BLaER1 (cell line): Measurements from ENCODE around the gene TSC22D2.

Experiments used
- H3K27ac ChIP-seq: shearing (Covaris generic); formaldehyde crosslinking; 2 replicates; pipeline ENCODE4 v1.8.1; 2022
- H3K27me3 ChIP-seq: shearing (Covaris generic); formaldehyde crosslinking; 2 replicates; pipeline ENCODE4 v1.8.1; 2022
- H3K36me3 ChIP-seq: shearing (Covaris generic); formaldehyde crosslinking; 2 replicates; pipeline ENCODE4 v1.8.1; 2022
- H3K4me1 ChIP-seq: shearing (Covaris generic); formaldehyde crosslinking; 2 replicates; pipeline ENCODE4 v1.8.1; 2022
- H3K4me2 ChIP-seq: shearing (Covaris generic); formaldehyde crosslinking; 2 replicates; pipeline ENCODE4 v1.8.1; 2022
- H3K4me3 ChIP-seq: shearing (Covaris generic); formaldehyde crosslinking; 2 replicates; pipeline ENCODE4 v1.8.1; 2022
- H3K9ac ChIP-seq: shearing (Covaris generic); formaldehyde crosslinking; 2 replicates; pipeline ENCODE4 v1.8.1; 2022
- H3K9me3 ChIP-seq: shearing (Covaris generic); formaldehyde crosslinking; 2 replicates; pipeline ENCODE4 v1.8.1; 2022
- H4K20me1 ChIP-seq: shearing (Covaris generic); formaldehyde crosslinking; 2 replicates; pipeline ENCODE4 v1.8.1; 2022
- Cebpa-rat ChIP-seq: shearing (Covaris generic); IDR thresholded peaks from 2 replicates; pipeline ENCODE4 v1.8.1; 2022

The TSC22D2 gene

DNA sequence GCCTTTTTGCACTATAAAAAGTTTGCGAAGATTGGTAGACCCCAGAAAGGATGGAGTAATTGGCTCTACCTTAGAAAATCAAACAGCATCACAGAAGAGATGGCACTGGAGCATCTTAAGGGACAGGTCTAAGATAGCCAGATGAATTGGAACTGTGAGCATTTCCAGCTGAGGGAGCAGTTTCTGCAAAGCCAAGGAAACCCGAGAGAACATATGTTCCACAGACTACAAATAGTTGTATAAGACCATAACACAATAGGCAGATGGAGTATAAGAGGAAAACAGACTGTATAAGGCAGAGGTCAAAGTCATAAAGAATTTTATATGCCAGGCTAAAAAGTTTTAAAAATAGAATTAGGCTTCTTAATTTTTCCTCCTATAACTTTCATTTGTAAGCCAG lies 46.0 kb downstream of the TSC22D2 start:
- TF ChIP-seq Cebpa-rat: no peak
- no peak overlapping the region for H3K4me3 ChIP-seq
- H3K9me3 ChIP-seq: no peaks in the 10 kb centered on the region
- no peak overlapping the region for H3K27ac ChIP-seq
- no peaks in the 10 kb centered on the region for H3K4me1 ChIP-seq
- no peak overlapping the region for H3K9ac ChIP-seq
- H3K36me3 ChIP-seq: peaks cover 26% of the 10 kb centered on the region
- H3K4me2 ChIP-seq: no peak overlapping the region
- H4K20me1 ChIP-seq: peaks cover 54% of the 10 kb centered on the region; the same call in 1 of the 2 replicates
- H3K27me3 ChIP-seq: no peaks in the 10 kb centered on the region

DNA sequence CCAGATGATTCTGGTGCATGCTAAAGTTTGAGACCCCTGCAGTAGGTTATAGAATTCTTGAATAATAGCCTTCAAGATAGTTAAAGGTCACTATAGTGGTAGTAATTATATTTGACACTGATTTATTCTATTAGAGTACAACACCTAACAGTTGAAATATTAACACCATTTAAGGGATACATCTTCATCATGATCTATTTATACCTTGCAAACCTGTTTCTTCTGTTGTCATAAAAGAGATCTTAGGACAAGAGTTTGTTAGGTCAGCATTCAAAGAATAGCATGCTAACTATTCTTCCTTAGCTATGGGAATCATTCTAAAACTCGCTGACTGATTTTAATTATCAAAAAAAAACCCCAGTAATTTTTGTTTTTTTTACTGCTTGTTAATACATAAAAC lies 46.5 kb downstream of the TSC22D2 start:
- TF ChIP-seq Cebpa-rat: no peak
- Histone ChIP-seq H3K27me3 (no peaks in the 10 kb centered on the region), H3K9ac (no peak overlapping the region), H3K4me3 (no peak overlapping the region), H3K36me3 (peaks cover 26% of the 10 kb centered on the region), H4K20me1 (peaks cover 49% of the 10 kb centered on the region; the same call in 1 of the 2 replicates), H3K4me2 (no peak overlapping the region), H3K27ac (no peak overlapping the region), H3K9me3 (no peaks in the 10 kb centered on the region), H3K4me1 (no peaks in the 10 kb centered on the region)

DNA sequence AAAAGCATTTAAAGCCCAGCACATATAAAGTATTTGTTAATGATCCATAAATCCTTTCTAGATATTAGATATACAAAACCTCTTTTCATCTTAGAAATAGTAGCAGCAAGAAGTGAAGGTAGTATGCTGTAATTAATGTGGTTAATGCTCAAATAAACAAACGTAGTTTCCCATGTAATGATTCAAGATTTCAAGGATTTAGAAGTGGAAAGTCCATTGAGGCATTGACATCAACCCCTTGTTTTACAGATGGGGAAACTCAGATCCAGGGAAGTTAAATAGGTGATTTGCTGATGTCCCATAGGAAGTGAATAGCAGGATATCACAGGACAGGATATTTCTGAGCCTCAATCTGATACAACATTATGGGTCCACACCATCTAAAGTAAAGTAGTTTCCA lies 47.2 kb downstream of the TSC22D2 start:
- TF ChIP-seq Cebpa-rat: no peak
- no peaks in the 10 kb centered on the region for H3K27me3 ChIP-seq
- H3K9ac ChIP-seq: no peak overlapping the region
- H4K20me1 ChIP-seq: peaks cover 43% of the 10 kb centered on the region; the same call in 1 of the 2 replicates
- no peaks in the 10 kb centered on the region for H3K9me3 ChIP-seq
- no peak overlapping the region for H3K4me3 ChIP-seq
- H3K4me1 ChIP-seq: no peaks in the 10 kb centered on the region
- H3K27ac ChIP-seq: no peak overlapping the region
- H3K36me3 ChIP-seq: peaks cover 29% of the 10 kb centered on the region
- H3K4me2 ChIP-seq: no peak overlapping the region

DNA sequence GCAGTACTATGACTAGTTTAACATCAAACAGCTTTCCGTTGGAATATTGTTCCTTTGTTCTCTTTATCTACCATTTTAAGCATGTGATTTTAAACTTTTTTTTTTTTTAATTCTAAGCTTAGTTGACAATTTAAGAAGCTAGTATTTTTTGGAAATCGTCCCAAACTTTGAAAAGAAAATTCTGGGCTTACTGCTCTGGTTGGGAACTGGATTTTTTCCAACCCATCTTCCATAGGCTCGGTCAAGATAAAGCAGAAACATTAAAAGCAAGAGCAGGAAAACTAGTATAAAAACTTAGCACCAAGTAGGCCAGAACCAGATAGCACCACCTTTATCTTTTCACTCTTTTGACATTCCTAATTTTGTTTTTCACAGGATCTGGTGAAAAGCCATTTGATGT lies 49.9 kb downstream of the TSC22D2 start:
- H3K27me3 ChIP-seq: no peaks in the 10 kb centered on the region
- H3K36me3 ChIP-seq: peaks cover 23% of the 10 kb centered on the region
- no peaks in the 10 kb centered on the region for H3K4me1 ChIP-seq
- TF ChIP-seq Cebpa-rat: no peak
- H3K9ac ChIP-seq: no peak overlapping the region
- no peak overlapping the region for H3K4me3 ChIP-seq
- H3K27ac ChIP-seq: no peak overlapping the region
- peaks cover 24% of the 10 kb centered on the region; the same call in 1 of the 2 replicates for H4K20me1 ChIP-seq
- no peak overlapping the region for H3K4me2 ChIP-seq
- no peaks in the 10 kb centered on the region for H3K9me3 ChIP-seq

DNA sequence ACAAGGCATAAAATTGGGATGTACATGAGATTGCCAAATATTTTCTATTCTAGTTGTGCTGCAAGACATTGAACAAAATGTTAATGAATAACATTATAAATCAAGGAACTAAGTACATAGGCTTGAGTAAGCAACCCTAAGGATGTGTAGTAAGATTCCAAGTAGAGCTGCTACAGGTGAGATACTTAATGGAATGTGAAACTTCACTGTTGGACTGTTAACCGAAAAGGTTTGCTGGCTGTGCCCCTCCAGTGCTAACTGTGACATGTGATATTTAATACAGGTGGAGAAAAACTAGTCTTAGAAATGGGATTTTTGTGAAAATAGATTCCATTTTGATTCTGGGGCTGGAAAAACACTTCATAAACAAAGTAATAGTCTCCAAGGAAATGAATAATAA lies 52.4 kb downstream of the TSC22D2 start:
- H3K4me1 ChIP-seq: no peaks in the 10 kb centered on the region
- H3K27ac ChIP-seq: no peak overlapping the region
- TF ChIP-seq Cebpa-rat: no peak
- H3K9me3 ChIP-seq: no peaks in the 10 kb centered on the region
- no peak overlapping the region for H3K4me3 ChIP-seq
- H3K27me3 ChIP-seq: no peaks in the 10 kb centered on the region
- H4K20me1 ChIP-seq: peaks cover 2% of the 10 kb centered on the region; the same call in 1 of the 2 replicates
- no peak overlapping the region for H3K4me2 ChIP-seq
- peaks cover 23% of the 10 kb centered on the region for H3K36me3 ChIP-seq
- H3K9ac ChIP-seq: no peak overlapping the region

DNA sequence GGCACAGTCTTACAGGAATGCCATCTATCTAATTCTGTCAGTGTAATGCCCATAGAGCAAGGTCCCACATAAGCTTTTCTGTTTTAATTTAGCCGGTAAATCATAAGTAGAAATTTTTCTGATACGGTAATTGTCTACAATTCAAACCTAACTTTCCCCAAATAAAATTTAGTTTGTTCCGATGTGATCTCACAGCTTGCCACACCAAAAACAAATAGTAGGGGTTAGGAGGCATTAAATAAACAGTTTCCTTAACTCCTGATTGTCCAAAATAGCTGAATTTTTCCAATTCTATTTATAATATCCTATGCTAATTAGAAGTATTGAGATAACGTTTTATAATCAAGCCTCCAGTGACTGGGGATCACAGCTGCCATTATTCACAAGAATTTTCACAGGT lies 53.3 kb downstream of the TSC22D2 start:
- no peak overlapping the region for H3K4me3 ChIP-seq
- TF ChIP-seq Cebpa-rat: no peak
- H3K36me3 ChIP-seq: peaks cover 23% of the 10 kb centered on the region
- H3K9ac ChIP-seq: no peak overlapping the region
- no peak overlapping the region for H3K4me2 ChIP-seq
- H3K27ac ChIP-seq: no peak overlapping the region
- H3K9me3 ChIP-seq: no peaks in the 10 kb centered on the region
- no peaks in the 10 kb centered on the region for H3K4me1 ChIP-seq
- H3K27me3 ChIP-seq: no peaks in the 10 kb centered on the region
- H4K20me1 ChIP-seq: no peaks in the 10 kb centered on the region

DNA sequence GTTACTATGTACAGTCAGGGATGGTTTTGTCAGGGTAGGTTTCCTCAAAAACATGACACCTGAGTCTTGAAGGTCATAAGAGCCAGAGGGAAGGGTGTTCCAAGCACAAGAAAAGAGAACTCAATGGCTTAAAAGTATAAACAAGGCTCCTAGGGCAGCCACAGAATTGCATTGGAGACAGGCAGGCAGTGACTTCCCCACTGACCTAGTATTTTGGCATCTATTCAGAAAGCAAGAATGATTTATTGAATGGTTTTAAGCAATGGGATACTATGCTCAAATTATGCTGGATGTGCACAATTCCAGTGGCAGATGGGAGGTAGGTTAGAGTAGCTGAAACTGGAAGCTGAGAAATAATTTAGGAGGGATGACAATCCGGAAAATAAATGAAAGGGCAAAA lies 54.0 kb downstream of the TSC22D2 start:
- H3K4me3 ChIP-seq: no peak overlapping the region

DNA sequence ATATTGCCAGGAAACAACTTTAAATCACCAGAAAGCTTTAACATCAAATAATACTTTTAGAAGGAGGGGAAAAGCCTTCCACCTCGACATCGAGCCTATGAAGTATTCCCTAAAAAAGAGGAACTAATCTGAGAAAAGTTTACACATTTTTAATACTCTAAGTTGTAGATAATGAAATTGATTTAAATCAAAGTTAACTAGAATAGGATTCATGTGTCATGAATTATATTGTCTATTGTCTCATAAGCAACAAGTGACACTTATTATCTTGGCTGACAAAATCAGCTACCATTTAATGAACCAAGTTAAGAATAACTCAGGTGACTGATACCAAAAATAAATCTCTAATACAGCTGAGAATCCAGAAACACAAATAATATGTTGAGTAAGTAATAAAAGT lies 56.6 kb downstream of the TSC22D2 start:
- no peaks in the 10 kb centered on the region for H4K20me1 ChIP-seq
- H3K9me3 ChIP-seq: no peaks in the 10 kb centered on the region
- no peak overlapping the region for H3K9ac ChIP-seq
- H3K27me3 ChIP-seq: no peaks in the 10 kb centered on the region
- no peak for TF ChIP-seq Cebpa-rat
- no peaks in the 10 kb centered on the region for H3K4me1 ChIP-seq
- 0 out of 2 replicates have a peak, but pooled peaks cover 5% of the 10 kb centered on the region for H3K36me3 ChIP-seq
- H3K4me3 ChIP-seq: no peak overlapping the region
- no peak overlapping the region for H3K4me2 ChIP-seq
- no peak overlapping the region for H3K27ac ChIP-seq

More for the DNA sequence above, 54.0 kb downstream of the TSC22D2 start:
- TF ChIP-seq Cebpa-rat: no peak
- Histone ChIP-seq H3K4me2 (no peak overlapping the region), H3K9ac (no peak overlapping the region), H3K36me3 (peaks cover 22% of the 10 kb centered on the region), H3K27me3 (no peaks in the 10 kb centered on the region), H3K4me1 (no peaks in the 10 kb centered on the region), H3K27ac (no peak overlapping the region), H4K20me1 (no peaks in the 10 kb centered on the region), H3K9me3 (no peaks in the 10 kb centered on the region)

DNA sequence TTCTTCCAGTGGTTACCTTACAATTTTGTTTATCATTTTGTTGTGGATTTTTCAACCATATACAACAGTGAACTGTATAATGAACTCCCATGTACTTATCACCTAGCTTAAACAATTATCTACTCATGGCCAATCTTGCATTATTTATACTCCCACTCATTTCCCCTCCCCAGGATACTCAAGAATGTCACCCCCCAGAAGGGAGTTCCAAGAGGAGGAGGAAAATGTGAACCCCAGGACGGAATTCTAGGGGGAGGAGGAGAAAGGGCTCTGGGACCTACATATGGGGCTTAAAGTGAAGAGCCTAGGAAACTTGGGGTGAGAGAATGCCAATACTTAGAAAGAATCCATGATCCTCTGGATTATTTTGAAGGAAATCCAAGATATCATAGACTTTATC lies 59.3 kb downstream of the TSC22D2 start:
- no peak for TF ChIP-seq Cebpa-rat
- Histone ChIP-seq H3K27me3 (no peaks in the 10 kb centered on the region), H3K36me3 (no peaks in the 10 kb centered on the region), H3K4me1 (no peaks in the 10 kb centered on the region), H3K4me2 (no peak overlapping the region), H3K9ac (no peak overlapping the region), H3K4me3 (no peak overlapping the region), H3K27ac (no peak overlapping the region), H4K20me1 (no peaks in the 10 kb centered on the region), H3K9me3 (no peaks in the 10 kb centered on the region)

DNA sequence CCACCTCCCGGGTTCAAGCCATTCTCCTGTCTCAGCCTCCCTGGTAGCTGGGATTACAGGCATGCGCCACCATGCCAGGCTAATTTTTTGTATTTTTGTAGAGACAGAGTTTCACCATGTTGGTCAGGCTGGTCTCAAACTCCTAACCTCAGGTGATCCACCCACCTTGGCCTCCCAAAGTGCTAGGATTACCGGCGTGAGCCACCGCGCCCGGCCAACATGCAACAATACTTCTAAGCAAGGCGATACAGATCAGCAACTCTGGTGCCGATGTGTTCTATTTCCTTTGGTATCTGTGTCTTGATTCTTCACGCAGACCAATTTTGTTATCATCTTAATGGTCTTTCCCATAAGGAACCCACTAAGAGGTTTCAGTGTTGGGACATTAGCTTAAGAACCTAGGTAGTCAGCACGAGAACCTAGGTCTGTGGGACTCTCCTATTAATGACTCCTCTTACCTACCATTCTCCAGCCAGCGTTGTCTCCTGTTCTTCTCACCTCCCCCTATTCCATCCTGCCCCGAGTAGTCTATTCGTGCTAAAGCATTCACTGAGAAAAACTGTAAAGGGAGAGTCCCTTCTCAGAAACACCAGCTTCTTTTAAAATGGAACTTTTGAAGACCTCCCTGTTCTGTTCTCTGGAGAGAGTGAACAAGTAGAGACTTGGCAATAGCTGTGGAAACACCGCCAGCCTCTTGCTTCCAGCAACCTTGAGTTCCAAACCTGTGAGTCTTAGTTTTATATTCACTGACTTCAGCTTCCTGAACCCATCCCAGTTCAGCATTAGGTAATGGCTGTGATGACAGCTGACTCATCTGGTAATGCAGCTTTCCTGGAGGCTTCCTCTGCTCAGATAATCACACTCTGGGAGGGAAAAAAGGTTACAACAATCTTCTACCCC lies 61.2 kb downstream of the TSC22D2 start:
- TF ChIP-seq Cebpa-rat: no peak
- no peak overlapping the region for H3K4me3 ChIP-seq
- H3K27me3 ChIP-seq: no peaks in the 10 kb centered on the region
- H3K9ac ChIP-seq: no peak overlapping the region
- H3K36me3 ChIP-seq: no peaks in the 10 kb centered on the region
- H4K20me1 ChIP-seq: no peaks in the 10 kb centered on the region
- no peaks in the 10 kb centered on the region for H3K4me1 ChIP-seq
- H3K9me3 ChIP-seq: no peaks in the 10 kb centered on the region
- H3K4me2 ChIP-seq: no peak overlapping the region
- H3K27ac ChIP-seq: no peak overlapping the region
